ENCODE measurements around the gene IL16.
A peak's percentile ranks its signal among the peaks of the same experiment; 100 is the strongest.
"Not testable (repeated sequence)": the region's sequence is repeated elsewhere in the genome, so short reads cannot be mapped to it uniquely, and the experiment has no call there.

Gene IL16

DNA sequence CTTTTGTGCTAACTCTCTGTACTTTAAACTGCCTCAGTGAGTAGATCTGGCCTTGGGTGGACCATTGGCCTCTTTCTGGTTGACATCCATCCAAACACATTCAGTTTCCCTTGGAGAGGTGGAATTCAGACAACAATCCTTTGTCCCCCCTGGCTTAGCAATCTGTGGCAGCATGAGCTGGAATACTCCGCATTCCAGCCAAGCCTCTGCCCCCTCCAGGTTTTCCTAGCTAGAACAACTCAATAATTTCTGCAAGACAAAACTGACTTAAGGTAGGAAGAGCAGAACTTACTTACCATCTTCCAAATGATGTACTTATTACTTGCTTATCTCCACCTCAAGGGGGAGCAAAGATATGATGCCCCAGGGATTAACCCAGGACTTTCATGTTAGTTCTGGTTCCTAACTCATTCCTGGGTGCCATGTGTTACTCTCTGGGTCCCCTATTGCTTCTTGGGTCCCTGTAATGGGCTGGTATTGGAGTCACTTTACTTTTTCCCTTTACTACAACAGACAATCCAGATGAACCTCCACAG lies 21.8 kb upstream of the IL16 start:
- DNase-seq: peak in 1 of 2 experiments; percentile 3

DNA sequence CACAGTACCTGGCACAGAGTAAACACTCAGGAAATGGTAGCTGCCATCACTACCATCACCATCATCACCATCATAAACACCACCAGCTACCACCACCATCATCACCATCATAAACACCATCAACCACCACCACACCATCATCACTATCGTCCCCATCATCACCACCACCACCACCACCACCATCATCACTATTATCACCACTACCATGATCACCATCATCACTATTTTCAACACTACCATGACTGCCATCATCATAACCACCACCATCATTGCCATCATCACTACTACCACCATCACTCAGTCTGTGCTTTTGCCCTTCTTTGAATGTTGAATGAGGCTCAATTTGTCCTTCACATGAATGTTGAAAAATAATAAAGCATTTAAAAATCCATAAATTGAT lies 21.2 kb upstream of the IL16 start:
- DNase-seq: no peak

DNA sequence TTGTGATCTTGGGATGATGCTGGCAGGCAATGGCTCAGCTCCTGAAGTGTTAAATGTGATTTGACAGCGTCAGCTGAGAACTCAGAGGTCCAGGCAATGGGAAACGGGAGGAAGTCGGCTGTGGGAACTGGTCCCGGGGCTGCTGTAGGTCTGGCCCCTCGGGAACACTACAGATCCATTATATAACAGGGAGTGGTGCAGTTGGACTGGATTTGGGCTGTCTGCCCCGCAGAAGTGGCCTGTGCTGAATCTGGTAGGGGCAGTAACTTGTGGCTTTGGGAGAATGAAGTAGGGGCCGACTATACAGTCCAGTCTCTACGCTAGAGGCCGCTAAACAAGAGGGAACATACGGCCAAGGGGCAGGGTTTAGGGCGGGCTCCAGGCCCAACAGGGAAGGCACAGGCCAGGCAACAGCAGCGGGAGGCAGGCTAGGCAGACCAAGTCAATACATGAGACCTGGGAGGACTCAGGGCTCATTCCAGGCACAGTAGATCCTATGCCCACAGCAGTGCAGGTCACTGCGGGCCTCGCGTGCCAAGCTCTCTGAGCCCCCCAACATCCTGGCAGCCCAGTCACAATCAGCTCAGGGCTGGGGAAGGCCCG lies 20.3 kb upstream of the IL16 start:
- DNase-seq: no peak

DNA sequence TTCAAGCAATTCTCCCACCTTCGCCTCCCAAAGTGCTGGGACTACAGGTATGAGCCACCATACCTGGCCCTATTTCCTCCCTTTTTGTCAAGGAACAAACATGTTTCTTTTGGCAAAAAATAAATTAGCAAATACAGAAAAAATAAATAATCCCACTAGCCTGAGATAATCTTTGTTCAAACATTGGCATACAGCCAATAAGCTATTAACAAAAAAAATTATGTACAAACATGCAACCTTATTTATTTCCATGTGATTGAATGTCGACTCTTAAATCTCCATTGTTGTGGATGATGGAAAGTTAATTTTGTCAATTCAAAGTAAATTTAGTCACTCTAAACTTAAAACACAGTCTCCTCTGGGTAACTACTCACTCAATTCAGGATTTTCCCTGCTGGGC lies 18.3 kb upstream of the IL16 start:
- DNase-seq: no peak

DNA sequence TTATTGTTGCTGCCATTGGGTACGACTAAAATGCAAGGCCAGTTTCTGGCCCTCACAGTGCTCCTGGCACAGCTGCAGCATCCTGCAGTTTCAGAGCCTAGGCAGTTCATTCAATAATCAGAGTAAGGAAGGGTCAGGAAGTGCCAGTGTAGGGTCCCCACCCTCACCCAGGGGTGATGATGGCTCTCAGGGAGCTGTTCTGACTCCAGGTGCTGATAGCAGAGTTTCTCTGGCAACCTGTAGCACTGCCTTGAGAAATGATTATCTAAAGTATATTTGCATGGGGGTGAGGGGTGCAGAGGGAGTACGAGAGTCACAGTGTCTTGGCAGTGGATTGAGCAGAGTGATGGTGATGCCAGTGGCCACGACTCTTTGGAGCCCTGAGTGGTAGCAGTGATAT lies 15.5 kb upstream of the IL16 start:
- no peak for DNase-seq

DNA sequence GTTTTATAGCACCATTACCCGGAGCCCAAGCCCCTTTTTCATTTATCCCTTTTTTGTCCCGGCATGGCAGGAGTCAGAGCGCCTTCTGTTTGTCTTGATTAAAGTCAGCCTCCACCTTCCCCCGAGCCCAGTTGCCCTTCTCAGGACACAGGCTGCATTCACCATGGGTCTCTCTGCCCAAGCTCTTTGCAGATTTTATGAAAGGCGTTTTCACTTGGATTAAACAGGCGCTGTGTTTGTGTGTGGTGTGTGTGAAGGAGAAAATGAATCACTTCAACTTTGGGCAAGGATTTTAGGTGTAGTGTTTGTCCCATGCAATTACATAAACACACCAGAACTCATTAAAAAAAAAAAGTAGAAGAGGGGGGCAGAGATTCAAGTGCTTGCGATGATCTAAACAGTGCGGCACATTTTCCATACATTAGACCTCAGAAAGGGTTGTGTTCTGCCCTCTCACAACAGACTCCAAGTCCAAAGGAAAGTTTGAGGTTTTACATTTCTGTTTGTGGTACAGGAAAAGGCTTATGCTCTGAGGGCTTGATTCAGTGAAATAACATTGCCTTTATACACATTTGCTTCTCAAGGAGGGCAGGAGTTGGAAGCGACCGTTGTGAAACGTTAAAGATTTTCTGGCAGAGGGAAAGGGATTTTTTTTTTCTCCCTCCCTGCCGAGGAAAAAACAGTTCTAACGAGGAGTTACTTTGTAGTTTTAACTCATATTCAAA lies 14.5 kb upstream of the IL16 start:
- no peak for DNase-seq

DNA sequence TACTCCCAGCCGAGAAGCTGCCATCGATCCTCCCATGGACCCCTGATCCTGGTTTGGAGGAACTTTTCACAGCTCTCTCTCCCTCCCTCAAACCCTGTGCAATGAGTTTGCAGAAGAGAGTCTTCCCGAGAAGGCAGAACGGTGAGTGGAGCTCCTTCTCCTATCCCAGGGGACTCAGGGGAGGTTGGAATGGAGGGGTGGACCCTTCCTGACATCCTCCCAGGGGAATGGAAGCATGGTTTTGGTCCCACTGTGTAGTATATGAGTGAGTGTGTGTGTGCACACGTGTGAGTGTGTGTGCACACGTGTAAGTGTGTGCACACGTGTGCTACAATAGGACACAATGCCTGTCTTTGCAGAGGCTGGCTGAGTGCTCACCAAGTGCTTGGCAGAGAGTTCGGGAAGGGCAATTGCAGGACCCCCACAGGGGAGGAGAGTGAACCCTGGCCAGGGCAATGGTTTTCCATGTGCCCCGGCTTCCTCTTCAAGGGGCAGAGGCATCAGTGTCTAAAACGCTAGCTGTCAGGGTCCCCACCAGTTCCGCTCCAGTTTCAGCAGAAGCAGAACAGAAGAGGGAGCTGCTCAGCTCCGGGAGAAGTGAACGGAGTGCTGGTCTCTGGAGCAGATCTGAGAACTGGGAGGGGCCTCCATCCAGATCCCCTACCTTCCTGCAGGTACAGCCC lies 13.8 kb upstream of the IL16 start:
- DNase-seq: peak; percentile 5 to 10

DNA sequence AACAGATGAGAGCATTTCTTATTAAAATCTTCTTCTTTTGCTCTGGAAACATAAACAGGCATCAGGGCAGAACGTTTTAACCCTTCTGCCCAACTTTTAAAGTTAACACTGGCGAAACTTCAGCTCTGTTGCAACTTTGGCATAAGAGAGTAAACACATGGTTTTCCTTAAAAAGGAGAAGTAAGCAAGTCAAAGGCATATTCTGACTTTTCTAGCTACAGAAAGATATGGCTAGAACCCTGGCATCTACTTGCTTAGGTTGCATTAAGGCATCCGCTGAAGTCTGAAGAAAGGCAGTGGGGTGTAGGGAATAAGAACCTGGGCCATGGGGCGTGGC lies 13.3 kb upstream of the IL16 start:
- no peak for DNase-seq

DNA sequence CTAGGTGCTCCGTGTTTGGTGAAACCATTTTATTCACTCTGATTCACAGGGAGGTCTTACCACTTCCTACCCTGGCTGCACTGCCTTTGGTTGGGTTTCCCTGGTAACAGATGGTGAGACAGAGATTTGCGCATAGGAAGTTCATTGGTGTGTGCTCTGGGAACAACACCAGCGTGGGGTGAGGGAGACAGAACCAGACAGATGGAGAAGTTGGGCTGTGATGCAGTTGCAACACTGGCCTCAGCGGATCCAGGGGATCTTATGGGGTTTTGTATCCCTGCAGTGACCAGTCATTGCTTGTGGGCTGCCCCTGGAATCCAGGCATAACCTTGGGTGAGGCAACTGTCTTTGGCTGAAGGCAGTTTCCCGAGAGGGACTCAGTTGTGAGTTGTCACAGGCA lies 12.5 kb upstream of the IL16 start:
- DNase-seq: no peak

DNA sequence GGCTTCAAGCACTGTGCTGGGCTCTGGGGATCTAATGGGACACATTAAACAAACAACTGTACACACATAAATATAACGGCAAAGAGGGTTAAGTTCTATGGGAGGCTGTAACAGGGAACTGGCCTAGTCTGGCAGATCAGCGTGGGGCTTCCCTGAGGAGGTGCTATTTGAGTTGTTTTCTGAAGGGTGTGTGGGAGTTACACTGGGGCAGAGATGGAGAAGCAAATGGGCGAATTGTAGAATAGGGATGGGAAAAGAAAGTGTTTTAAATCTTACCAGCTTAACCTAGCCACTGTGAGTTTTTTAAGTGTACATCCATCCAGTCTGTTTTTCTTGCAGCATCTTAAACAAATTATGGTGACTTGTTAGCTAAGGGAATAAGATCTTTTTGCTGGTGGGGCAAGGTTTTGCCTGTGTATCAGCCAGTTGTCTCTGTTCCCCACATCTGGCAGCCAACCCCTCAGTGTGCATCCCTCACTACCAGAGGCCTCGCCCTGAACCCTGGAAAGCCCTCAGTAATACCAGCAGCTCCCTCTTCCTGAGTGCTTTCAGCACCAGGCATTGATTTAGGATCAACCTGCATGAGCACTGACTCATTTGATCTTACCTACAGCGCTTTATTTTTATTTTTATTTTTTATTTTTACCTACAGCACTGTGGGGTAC lies 10.9 kb upstream of the IL16 start:
- DNase-seq: no peak

DNA sequence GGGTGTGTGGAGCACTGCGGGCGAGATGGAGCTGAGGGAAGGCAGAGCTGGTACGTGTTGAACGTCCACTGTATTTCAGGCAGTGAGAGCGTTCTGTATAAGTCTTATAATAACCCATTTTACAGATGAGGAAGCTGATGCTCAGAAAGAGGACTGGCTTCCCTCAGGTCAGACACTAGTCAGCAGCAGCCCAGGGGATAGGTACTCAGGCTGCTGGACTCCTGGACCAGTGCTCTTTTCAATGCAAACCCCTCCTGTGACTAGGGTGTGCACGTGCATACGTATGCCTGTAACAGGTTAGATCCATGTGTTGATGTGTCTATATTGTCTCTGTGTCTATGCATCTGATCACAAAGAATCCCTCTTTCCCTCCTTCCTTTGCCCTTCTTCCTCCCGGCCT lies 8.3 kb upstream of the IL16 start:
- DNase-seq: no peak

DNA sequence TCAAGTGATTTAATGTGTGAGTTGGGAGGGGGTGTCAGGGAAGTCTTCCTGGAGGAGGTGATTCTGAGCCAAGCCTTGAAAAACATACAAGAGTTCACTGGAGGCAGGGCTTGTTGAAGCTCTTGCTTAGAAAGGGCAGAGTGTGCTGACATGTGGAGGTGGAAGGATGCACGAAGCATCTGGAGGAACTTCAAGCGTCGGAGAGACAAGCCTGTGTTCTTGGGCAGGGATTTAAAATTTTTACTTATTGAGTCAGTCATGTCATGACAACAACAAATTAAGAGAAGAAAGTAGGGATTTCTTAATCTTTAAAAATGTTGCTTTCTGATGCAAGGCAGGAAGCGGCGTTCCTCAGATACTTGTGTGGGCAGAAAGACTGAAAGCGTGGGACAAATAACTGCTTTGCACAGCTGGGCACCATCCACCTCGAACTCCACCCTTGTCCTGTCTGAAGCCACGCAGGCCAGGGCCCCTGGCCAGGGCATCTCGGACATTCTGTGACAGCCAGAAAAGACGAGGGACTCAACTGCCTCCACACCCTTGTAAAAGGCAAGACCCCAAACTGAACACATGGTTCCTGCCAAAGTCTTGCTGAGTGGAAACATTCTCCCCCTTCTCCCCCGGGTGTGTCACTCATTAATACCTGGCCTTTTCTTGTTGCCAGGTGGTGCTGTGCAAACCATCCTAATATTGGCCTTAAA lies 6.9 kb upstream of the IL16 start:
- DNase-seq: no peak

DNA sequence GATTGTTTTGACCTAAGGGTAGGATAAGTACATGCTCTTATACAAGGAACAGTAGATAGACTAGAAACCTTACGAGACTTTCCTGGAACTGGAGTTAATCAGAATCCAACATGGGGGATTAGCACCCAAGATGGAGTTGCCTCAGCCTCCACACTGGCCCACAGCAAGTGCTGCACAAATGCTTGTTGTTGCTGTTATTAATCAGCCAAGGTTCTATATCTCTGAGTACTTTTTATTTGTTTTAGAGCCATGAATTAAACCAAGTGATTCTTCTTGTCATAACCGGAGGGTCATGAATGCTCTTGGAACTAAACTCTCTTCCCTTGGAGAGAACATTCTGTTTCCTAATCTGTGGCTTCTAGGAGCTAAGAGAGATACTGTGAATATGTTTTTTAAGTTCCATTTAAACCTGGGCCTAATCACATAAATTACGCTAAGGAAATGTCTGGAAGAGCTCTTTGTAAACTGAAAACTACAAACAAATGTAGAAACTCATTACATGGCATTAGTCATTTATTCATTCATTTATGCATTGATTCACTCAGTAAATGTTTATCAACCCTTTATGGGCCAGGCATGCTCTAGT lies 5.7 kb upstream of the IL16 start:
- no peak for DNase-seq

DNA sequence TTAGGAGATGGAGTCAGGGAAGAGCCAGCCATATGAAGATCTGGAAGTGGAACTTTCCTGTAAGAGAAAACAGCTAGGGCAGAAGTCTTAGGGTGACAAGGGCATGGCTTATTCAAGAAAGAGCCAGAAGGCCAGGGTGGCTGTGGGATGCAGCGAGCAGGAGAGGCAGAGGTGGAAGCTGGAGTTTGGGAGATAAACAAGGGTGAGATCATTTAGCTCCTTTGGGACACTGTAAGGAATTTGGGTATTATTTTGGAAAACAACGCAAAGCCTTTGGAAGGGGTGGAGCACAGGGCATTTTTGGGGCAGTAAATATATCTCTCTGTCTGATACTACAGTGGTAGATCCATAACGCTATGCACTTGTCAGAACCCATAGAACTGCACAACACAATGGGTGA lies 5.0 kb upstream of the IL16 start:
- DNase-seq: no peak

DNA sequence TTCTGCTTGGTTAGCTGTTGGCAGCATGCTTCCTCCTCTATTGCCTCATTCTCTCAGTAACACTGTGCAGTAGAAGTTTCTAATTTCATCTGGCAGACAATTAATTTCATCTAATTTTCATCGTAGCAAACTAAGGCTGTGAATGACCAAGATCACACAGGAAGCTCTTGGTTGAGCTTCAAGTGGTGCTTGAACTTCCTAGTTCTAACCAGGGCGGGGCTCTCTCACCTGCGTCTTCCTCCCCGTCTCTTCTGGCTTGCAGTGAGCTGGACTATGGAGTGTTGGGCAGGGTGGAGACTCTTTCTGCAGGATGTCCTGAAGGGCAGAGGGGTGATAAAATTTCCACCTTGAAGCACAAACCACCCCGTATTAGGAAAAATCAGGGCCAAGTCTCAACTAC lies 2.0 kb upstream of the IL16 start:
- no peak for DNase-seq

DNA sequence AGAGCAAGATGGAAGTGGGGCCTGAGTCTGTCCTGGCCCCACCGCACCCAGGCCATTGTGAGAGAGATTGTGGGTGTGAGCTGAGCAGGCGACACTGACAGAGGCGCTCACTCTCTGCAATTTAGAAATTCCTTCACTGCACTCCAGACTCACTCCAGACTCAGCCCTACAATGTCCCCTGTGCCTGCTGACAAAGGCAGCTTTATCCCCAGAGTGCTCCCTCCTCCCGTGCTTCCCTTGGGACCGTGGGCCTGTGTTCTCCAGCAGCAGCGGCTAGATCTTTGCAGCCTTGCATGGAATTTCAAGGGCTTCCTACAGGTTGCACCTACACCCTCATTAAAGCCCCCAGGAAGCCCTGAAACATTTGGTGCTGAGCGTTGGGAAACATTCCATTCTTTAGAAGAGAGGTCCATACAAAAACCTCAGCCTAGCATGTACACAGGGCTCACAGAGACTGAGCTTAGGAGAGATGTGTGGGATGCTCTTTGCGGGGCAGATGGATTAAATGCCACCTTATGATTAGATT lies 1.3 kb upstream of the IL16 start:
- DNase-seq: no peak

DNA sequence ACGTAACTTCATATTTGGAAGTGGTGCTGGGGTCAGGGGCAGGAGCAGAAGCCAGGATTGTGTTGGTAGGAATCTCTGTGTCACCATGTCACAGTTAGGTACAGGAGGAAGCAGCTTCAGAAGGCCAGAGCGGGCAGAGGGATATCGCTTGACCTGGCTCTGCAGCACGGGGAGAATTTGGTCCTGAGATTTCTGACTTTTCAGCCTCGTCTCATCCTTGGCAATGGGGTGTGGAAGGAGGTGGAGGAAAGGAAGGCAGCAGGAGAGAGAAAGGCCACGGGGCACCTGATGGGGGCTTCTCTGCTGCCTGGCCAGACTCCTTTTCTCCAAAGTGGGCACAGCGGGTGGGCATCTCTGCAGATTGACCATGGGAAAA lies 564 bp downstream of the IL16 start:
- no peak for DNase-seq

DNA sequence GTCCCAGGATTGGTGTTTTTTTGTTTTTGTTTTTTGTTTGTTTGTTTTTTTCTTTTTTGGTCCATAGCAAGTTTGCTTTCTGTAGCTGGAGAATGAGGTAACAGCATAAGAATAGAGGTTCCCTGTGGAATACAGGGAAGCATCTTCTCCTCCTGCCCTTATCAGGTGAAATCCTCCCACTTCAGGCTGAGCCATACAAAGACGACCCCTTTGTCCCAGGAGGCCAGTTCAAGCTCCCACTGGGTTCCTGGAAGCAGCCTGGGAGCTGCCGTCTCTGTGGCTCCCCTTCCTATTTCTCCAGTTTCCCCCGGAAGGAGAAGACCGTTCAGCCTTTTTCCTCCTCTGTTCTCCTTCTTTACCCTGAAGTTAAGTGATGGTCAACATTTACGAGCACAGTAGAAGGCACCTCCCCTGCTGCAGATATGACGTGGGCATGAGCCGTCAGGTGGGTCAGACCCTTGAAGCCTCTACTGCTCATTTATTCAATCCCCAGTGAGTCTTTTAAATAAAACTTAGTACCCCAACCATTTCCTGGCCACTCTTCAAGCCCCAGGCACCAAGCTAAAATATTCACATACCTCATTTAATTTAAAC lies 1.1 kb downstream of the IL16 start:
- no peak for DNase-seq

DNA sequence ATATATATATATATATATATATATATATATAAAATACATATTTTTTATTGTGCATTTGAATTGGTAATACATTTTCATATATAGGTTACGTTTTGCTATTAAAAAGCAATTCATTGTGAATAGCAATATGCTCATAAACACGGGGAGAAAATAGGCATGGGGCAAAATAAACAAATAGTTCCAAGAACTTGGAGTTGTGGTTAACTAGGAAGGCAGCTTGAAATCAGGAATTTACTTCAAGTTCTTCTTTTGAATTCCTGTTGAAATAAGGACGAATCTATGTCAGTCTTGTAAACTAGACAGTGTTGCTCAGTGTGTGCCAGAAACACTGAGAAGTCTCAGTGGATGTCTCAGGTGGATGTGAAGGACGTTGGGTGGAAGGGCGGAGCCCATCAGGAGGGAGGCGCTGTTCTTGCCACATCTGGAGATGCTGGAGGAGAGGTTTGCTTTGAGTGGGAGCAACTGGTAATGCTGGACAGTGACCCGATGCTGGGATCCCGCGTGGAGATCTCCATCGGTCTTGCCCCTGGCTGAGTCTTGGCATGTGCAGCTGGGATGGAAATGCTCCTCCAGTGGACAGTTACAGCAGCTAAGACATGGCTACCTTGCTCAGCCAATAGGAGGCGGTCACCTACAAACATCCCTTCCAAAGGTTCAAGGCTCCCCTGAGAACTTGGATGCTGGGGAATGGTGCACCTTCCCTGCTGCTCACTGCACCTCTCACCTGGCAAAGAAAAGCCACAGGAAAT lies 2.5 kb downstream of the IL16 start:
- DNase-seq: no peak

DNA sequence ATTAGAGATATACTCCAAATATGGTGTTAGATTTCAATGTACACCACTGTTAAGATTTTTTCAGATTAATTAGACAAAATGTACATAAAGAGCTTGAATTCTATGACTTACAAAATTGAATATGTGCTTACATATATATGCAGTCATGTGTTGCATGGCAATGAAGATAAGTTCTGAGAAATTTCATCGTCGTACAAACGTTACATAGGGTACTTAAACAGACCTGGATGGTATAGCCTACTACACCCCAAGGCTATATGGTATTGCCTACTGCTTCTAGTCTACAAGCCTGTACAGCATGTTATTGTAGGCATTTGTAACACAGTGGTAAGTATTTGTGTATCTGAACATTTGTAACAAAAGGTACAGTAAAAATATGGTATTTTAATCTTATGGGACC lies 9.3 kb downstream of the IL16 start:
- DNase-seq: no peak

DNA sequence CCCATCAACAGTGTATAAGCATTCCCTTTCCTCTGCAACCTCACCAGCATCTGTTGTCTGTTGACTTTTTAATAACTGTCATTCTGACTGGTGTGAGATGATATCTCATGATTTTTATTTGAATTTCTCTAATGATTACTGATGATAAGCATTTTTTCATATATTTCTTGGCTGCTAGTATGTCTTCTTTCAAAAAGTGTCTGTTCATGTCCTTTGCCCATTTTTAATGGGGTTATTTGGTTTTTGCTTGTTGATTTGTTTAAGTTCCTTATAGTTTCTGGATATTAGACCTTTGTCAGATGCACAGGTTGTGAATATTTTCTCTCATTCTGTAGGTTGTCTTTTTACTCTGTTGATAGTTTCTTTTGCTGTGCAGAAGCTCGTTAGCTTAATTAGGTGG lies 11.3 kb downstream of the IL16 start:
- DNase-seq: not testable (repeated sequence)
